ENCODE measurements around the gene CDX1. TPM values are rescaled to one million over a fixed set of nuclear protein-coding genes. Genes with fewer than 3 reads are reported as not detected.

The CDX1 gene
- polyA plus RNA-seq = 100 to 1,000 TPM; 205 to 308 (median 228) TPM
- long read RNA-seq, donor 1, transcript CDX1-201 (3 exons, 1,758 nt) = major isoform, 403 of 459 reads
- long read RNA-seq, donor 1, partial matches to known transcripts = 43 of 459 reads
- long read RNA-seq, donor 1, other reads (novel, unspliced or antisense) = 13 of 459 reads
- long read RNA-seq, donor 2, transcript CDX1-201 (3 exons, 1,758 nt) = major isoform, 69 of 69 reads
- long read RNA-seq, donor 2, partial matches to known transcripts = 0 of 69 reads
- long read RNA-seq, donor 2, other reads (novel, unspliced or antisense) = 0 of 69 reads
- long read RNA-seq, donor 3, transcript CDX1-201 (3 exons, 1,758 nt) = major isoform, 79 of 86 reads
- long read RNA-seq, donor 3, partial matches to known transcripts = 7 of 86 reads
- long read RNA-seq, donor 3, other reads (novel, unspliced or antisense) = 0 of 86 reads
- long read RNA-seq, donor 4, transcript CDX1-201 (3 exons, 1,758 nt) = major isoform, 8 of 8 reads
- long read RNA-seq, donor 4, partial matches to known transcripts = 0 of 8 reads
- long read RNA-seq, donor 4, other reads (novel, unspliced or antisense) = 0 of 8 reads
- long read RNA-seq, donor 5, transcript CDX1-201 (3 exons, 1,758 nt) = major isoform, 37 of 37 reads
- long read RNA-seq, donor 5, partial matches to known transcripts = 0 of 37 reads
- long read RNA-seq, donor 5, other reads (novel, unspliced or antisense) = 0 of 37 reads
- long read RNA-seq, donor 6, transcript CDX1-201 (3 exons, 1,758 nt) = major isoform, 92 of 99 reads
- long read RNA-seq, donor 6, partial matches to known transcripts = 7 of 99 reads
- long read RNA-seq, donor 6, other reads (novel, unspliced or antisense) = 0 of 99 reads
- long read RNA-seq, donor 7 = 0 reads
- long read RNA-seq, donor 8 = 0 reads
- long read RNA-seq, donor 9, transcript CDX1-201 (3 exons, 1,758 nt) = major isoform, 29 of 34 reads
- long read RNA-seq, donor 9, partial matches to known transcripts = 5 of 34 reads
- long read RNA-seq, donor 9, other reads (novel, unspliced or antisense) = 0 of 34 reads
- long read RNA-seq, donor 10, transcript CDX1-201 (3 exons, 1,758 nt) = major isoform, 152 of 159 reads
- long read RNA-seq, donor 10, partial matches to known transcripts = 7 of 159 reads
- long read RNA-seq, donor 10, other reads (novel, unspliced or antisense) = 0 of 159 reads

GRCh38 chr5:150166650-150167511, at the start of gene CDX1:
CDX1 (plus strand) TSS chr5:150166778; CDS start chr5:150166877, 99 bp downstream.
- FAIRE-seq = no peak
- peak; percentile 70 to 86 for DNase-seq
- 11 to 38% (median 16%) methylated on average over 66 to 93 of the region's 93 CpGs for WGBS, 3 donors
- Histone ChIP-seq H3K27ac (ENCODE audit: low read depth in 1 of 3, low read length in 2 of 3) (peak within 1 kb of the TSS; percentile 77 to 94 (median 90)), H3K4me3 (ENCODE audit: low read depth in 1 of 3, low read length in 3 of 3) (peak within 1 kb of the TSS; percentile 47 to 91 (median 81)), H3K36me3 (ENCODE audit: control insufficient read depth in 3 of 3, insufficient read depth in 2 of 3, low read depth in 1 of 3, low read length in 3 of 3) (peaks cover 0 to 39% (median 0%) of the 10 kb centered on the region in 3 donors), H3K9me3 (ENCODE audit: control insufficient read depth in 2 of 2, insufficient read depth in 1 of 2, low read depth in 1 of 2, low read length in 1 of 2) (no peaks in the 10 kb centered on the region), H3K4me1 (ENCODE audit: control insufficient read depth in 3 of 3, insufficient read depth in 2 of 3, low read depth in 1 of 3, low read length in 2 of 3) (peaks cover 2 to 54% (median 13%) of the 10 kb centered on the region in 3 donors), H3K27me3 (ENCODE audit: control insufficient read depth in 3 of 3, insufficient read depth in 3 of 3, low read length in 3 of 3) (no peaks in the 10 kb centered on the region)

GRCh38 chr5:150117945-150118560, 48.5 kb upstream of the CDX1 start:
- H3K27ac ChIP-seq (ENCODE audit: low read depth in 1 of 3, low read length in 2 of 3) = no peak overlapping the region
- FAIRE-seq (no peak), DNase-seq (no peak)
- peaks cover 0 to 12% (median 0%) of the 10 kb centered on the region in 3 donors for H3K4me1 ChIP-seq (ENCODE audit: control insufficient read depth in 3 of 3, insufficient read depth in 2 of 3, low read depth in 1 of 3, low read length in 2 of 3)
- WGBS, 3 donors = 84 to 86% (median 85%) methylated on average over 9 of the region's 9 CpGs
- peaks cover 0 to 38% (median 0%) of the 10 kb centered on the region in 3 donors for H3K36me3 ChIP-seq (ENCODE audit: control insufficient read depth in 3 of 3, insufficient read depth in 2 of 3, low read depth in 1 of 3, low read length in 3 of 3)
- H3K4me3 ChIP-seq (ENCODE audit: low read depth in 1 of 3, low read length in 3 of 3) = no peak overlapping the region
- H3K27me3 ChIP-seq (ENCODE audit: control insufficient read depth in 3 of 3, insufficient read depth in 3 of 3, low read length in 3 of 3) = no peaks in the 10 kb centered on the region
- no peaks in the 10 kb centered on the region for H3K9me3 ChIP-seq (ENCODE audit: control insufficient read depth in 2 of 2, insufficient read depth in 1 of 2, low read depth in 1 of 2, low read length in 1 of 2)

GRCh38 chr5:150118561-150119229, 47.9 kb upstream of the CDX1 start:
- Histone ChIP-seq H3K4me3 (ENCODE audit: low read depth in 1 of 3, low read length in 3 of 3) (no peak overlapping the region), H3K9me3 (ENCODE audit: control insufficient read depth in 2 of 2, insufficient read depth in 1 of 2, low read depth in 1 of 2, low read length in 1 of 2) (no peaks in the 10 kb centered on the region), H3K4me1 (ENCODE audit: control insufficient read depth in 3 of 3, insufficient read depth in 2 of 3, low read depth in 1 of 3, low read length in 2 of 3) (peaks cover 0 to 12% (median 0%) of the 10 kb centered on the region in 3 donors), H3K36me3 (ENCODE audit: control insufficient read depth in 3 of 3, insufficient read depth in 2 of 3, low read depth in 1 of 3, low read length in 3 of 3) (peaks cover 0 to 33% (median 0%) of the 10 kb centered on the region in 3 donors), H3K27me3 (ENCODE audit: control insufficient read depth in 3 of 3, insufficient read depth in 3 of 3, low read length in 3 of 3) (no peaks in the 10 kb centered on the region), H3K27ac (ENCODE audit: low read depth in 1 of 3, low read length in 2 of 3) (no peak overlapping the region)
- 84 to 91% (median 85%) methylated on average over 11 of the region's 11 CpGs for WGBS, 3 donors
- FAIRE-seq (no peak), DNase-seq (no peak)

GRCh38 chr5:150119421-150120061, 47.0 kb upstream of the CDX1 start:
- FAIRE-seq (no peak), DNase-seq (no peak)
- WGBS, 3 donors = 77 to 83% (median 78%) methylated on average over 10 of the region's 10 CpGs
- Histone ChIP-seq H3K36me3 (ENCODE audit: control insufficient read depth in 3 of 3, insufficient read depth in 2 of 3, low read depth in 1 of 3, low read length in 3 of 3) (peaks cover 0 to 40% (median 0%) of the 10 kb centered on the region in 3 donors), H3K27ac (ENCODE audit: low read depth in 1 of 3, low read length in 2 of 3) (no peak overlapping the region), H3K9me3 (ENCODE audit: control insufficient read depth in 2 of 2, insufficient read depth in 1 of 2, low read depth in 1 of 2, low read length in 1 of 2) (no peaks in the 10 kb centered on the region), H3K4me1 (ENCODE audit: control insufficient read depth in 3 of 3, insufficient read depth in 2 of 3, low read depth in 1 of 3, low read length in 2 of 3) (peaks cover 0 to 18% (median 0%) of the 10 kb centered on the region in 3 donors), H3K27me3 (ENCODE audit: control insufficient read depth in 3 of 3, insufficient read depth in 3 of 3, low read length in 3 of 3) (no peaks in the 10 kb centered on the region), H3K4me3 (ENCODE audit: low read depth in 1 of 3, low read length in 3 of 3) (no peak overlapping the region)

GRCh38 chr5:150120062-150120441, 46.5 kb upstream of the CDX1 start:
- H3K4me3 ChIP-seq (ENCODE audit: low read depth in 1 of 3, low read length in 3 of 3) = no peak overlapping the region
- H3K27me3 ChIP-seq (ENCODE audit: control insufficient read depth in 3 of 3, insufficient read depth in 3 of 3, low read length in 3 of 3) = no peaks in the 10 kb centered on the region
- H3K4me1 ChIP-seq (ENCODE audit: control insufficient read depth in 3 of 3, insufficient read depth in 2 of 3, low read depth in 1 of 3, low read length in 2 of 3) = peaks cover 0 to 19% (median 0%) of the 10 kb centered on the region in 3 donors
- FAIRE-seq (no peak), DNase-seq (no peak)
- 90 to 100% (median 95%) methylated on average over 3 of the region's 3 CpGs for WGBS, 3 donors
- no peaks in the 10 kb centered on the region for H3K9me3 ChIP-seq (ENCODE audit: control insufficient read depth in 2 of 2, insufficient read depth in 1 of 2, low read depth in 1 of 2, low read length in 1 of 2)
- H3K27ac ChIP-seq (ENCODE audit: low read depth in 1 of 3, low read length in 2 of 3) = no peak overlapping the region
- H3K36me3 ChIP-seq (ENCODE audit: control insufficient read depth in 3 of 3, insufficient read depth in 2 of 3, low read depth in 1 of 3, low read length in 3 of 3) = peaks cover 0 to 41% (median 0%) of the 10 kb centered on the region in 3 donors

- no peak for FAIRE-seq
- no peak for DNase-seq
- Histone ChIP-seq H3K27me3 (ENCODE audit: control insufficient read depth in 3 of 3, insufficient read depth in 3 of 3, low read length in 3 of 3) (no peaks in the 10 kb centered on the region), H3K4me3 (ENCODE audit: low read depth in 1 of 3, low read length in 3 of 3) (no peak overlapping the region), H3K36me3 (ENCODE audit: control insufficient read depth in 3 of 3, insufficient read depth in 2 of 3, low read depth in 1 of 3, low read length in 3 of 3) (peaks cover 0 to 43% (median 0%) of the 10 kb centered on the region in 3 donors), H3K4me1 (ENCODE audit: control insufficient read depth in 3 of 3, insufficient read depth in 2 of 3, low read depth in 1 of 3, low read length in 2 of 3) (peaks cover 0 to 19% (median 0%) of the 10 kb centered on the region in 3 donors), H3K27ac (ENCODE audit: low read depth in 1 of 3, low read length in 2 of 3) (no peak overlapping the region), H3K9me3 (ENCODE audit: control insufficient read depth in 2 of 2, insufficient read depth in 1 of 2, low read depth in 1 of 2, low read length in 1 of 2) (no peaks in the 10 kb centered on the region)
- WGBS, 3 donors = 80 to 86% (median 84%) methylated on average over 19 of the region's 19 CpGs
These were observed 45.7 kb upstream of the CDX1 start for GRCh38 chr5:150120617-150121447.
